GM12878 (cell line): ENCODE data around the gene MR1.

Experiments used
- EED ChIP-seq: sonication (generic); IDR thresholded peaks from 2 replicates; pipeline ENCODE4 v1.6.1; 2016; ENCODE audit warnings: antibody characterized with exemption, low read depth
- MXI1 ChIP-seq: fragments of 150-350 bp; IDR thresholded peaks from 2 replicates; pipeline ENCODE4 v1.6.1; 2011; ENCODE audit warnings: low read depth, mild to moderate bottlenecking, inconsistent platforms, low read length, improper control_type of control experiment
- POLR2AphosphoS2 ChIP-seq: IDR thresholded peaks from 2 replicates; pipeline ENCODE4 v1.6.1; 2011; ENCODE audit warnings: low read depth, mild to moderate bottlenecking, low read length, improper control_type of control experiment, moderate library complexity
- RELA ChIP-seq: fragments of 450-650 bp; IDR thresholded peaks from 2 replicates; pipeline ENCODE4 v1.8.0; 2014; ENCODE audit warnings: borderline replicate concordance; ENCODE audit not compliant: partially characterized antibody
- TF ChIP-seq, protein P1 (sequence below): fragments of 450-650 bp; IDR thresholded peaks from 2 replicates; pipeline ENCODE4 v1.6.1; 2016; ENCODE audit warnings: mild to moderate bottlenecking
- TF ChIP-seq, protein P2 (sequence below), 3 experiments: IDR thresholded peaks in 2 of 3; conservative IDR thresholded peaks in 1 of 3; 2 replicates each; pipeline ENCODE4 v1.5.1; 2011; ENCODE audit warnings: low read depth in 3 of 3, low read length in 3 of 3, mild to moderate bottlenecking in 3 of 3, control low read depth in 2 of 3, moderate library complexity in 2 of 3, inconsistent platforms in 1 of 3, mixed read lengths in 1 of 3; ENCODE audit not compliant: control insufficient read depth in 2 of 3, insufficient read depth in 1 of 3; ENCODE audit errors: extremely low read depth in 1 of 3

DNA sequence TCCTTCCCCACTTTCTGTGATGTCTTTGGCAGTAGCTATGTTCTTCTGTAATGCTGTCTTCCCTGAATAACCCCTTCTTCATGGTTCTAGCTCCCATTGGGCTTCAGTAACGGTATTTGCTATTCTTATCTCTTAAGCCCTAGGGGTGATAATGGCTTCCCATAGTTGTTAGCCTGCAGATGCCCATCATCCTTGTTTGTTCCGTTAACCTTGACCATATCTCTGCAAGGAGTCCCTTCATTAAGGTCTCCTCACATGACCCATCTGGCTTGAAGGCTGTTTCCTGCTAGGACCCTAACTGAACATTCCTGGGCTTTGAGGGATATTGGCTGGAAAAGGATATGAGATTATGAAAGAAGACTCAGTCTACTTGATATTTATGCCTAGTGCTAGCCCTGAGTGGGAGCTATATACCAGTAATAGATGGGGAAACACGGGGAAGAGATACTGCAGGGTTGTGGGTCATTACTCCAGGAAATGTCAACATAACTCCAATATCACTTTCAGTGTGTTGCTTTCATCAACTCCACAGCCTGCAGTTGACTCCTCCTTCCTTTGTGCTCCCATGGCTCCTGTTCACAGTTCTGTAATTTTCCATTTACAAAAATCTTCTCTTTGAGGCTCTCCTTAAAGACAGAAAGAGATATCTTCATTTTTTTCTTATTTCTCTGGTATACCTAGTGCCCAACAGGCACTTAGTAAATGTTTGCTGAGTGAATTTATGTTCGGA is 2.5 kb downstream of the MR1 start:
- TF ChIP-seq, protein P1, sequence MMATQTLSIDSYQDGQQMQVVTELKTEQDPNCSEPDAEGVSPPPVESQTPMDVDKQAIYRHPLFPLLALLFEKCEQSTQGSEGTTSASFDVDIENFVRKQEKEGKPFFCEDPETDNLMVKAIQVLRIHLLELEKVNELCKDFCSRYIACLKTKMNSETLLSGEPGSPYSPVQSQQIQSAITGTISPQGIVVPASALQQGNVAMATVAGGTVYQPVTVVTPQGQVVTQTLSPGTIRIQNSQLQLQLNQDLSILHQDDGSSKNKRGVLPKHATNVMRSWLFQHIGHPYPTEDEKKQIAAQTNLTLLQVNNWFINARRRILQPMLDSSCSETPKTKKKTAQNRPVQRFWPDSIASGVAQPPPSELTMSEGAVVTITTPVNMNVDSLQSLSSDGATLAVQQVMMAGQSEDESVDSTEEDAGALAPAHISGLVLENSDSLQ = no peak
- TF ChIP-seq EED (no peak), MXI1 (no peak), RELA (no peak), POLR2AphosphoS2 (no peak)
- TF ChIP-seq, protein P2, sequence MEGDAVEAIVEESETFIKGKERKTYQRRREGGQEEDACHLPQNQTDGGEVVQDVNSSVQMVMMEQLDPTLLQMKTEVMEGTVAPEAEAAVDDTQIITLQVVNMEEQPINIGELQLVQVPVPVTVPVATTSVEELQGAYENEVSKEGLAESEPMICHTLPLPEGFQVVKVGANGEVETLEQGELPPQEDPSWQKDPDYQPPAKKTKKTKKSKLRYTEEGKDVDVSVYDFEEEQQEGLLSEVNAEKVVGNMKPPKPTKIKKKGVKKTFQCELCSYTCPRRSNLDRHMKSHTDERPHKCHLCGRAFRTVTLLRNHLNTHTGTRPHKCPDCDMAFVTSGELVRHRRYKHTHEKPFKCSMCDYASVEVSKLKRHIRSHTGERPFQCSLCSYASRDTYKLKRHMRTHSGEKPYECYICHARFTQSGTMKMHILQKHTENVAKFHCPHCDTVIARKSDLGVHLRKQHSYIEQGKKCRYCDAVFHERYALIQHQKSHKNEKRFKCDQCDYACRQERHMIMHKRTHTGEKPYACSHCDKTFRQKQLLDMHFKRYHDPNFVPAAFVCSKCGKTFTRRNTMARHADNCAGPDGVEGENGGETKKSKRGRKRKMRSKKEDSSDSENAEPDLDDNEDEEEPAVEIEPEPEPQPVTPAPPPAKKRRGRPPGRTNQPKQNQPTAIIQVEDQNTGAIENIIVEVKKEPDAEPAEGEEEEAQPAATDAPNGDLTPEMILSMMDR (IDR thresholded peaks at IDR 0.05 in 2 of 3, conservative IDR thresholded peaks at IDR 0.05 in 1 of 3; ENCODE audit: control insufficient read depth in 2 of 3, extremely low read depth in 1 of 3, insufficient read depth in 1 of 3, low read depth in 3 of 3, low read length in 3 of 3) = no peak
